HL-60/S4 (cell line): ENCODE measurements around the gene MT1E.

Experiments used
- in situ Hi-C: fragments of 300-500 bp; cut with MboI; formaldehyde crosslinking; loops from 2 replicates; pipeline ENCODE4 v1.14.3; 2022; ENCODE audit warnings: low sequenced_read_pairs

The MT1E gene

GRCh38 chr16:56625140-56625942 lies at the start of gene MT1E:
Gene MT1E, plus strand, starts transcription at chr16:56625781. Its CDS starts 71 bp downstream, at chr16:56625852.
- in situ Hi-C loops = no loop called here

GRCh38 chr16:56576585-56577299 lies 48.8 kb upstream of the MT1E start:
- in situ Hi-C loops = no loop called here

DNA sequence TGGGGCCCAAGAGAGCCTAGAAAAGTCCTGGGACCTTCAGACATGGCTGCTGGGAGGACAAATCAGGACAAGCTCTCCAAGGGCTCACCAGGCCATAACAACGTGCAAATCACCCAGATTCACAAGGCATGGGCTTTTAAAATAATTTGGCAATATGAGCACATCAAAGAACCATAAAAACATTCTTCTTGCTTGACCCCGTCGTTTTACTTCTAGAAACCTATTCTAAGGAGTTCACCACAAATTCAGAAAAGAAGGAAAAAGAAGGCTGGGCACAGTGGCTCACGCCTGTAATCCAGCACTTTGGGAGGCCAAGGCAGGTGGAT lies 48.3 kb upstream of the MT1E start:
- in situ Hi-C loops = no loop called here

- in situ Hi-C loops = loop anchor here (10.0 kb wide), 1 partner anchor 124 kb away; no protein-coding TSS in a partner anchor
These were observed 45.1 kb upstream of the MT1E start for GRCh38 chr16:56580391-56581048.

GRCh38 chr16:56582911-56583310 lies 42.7 kb upstream of the MT1E start:
- in situ Hi-C loops = loop anchor here (10.0 kb wide), 1 partner anchor 122 kb away; no protein-coding TSS in a partner anchor

- in situ Hi-C loops = loop anchor here (10.0 kb wide), 1 partner anchor 121 kb away; no protein-coding TSS in a partner anchor
These were observed 42.0 kb upstream of the MT1E start for GRCh38 chr16:56583351-56584168.

GRCh38 chr16:56584276-56584675 lies 41.3 kb upstream of the MT1E start:
- in situ Hi-C loops = loop anchor here (10.0 kb wide), 1 partner anchor 121 kb away; no protein-coding TSS in a partner anchor

- in situ Hi-C loops = loop anchor here (10.0 kb wide), 1 partner anchor 116 kb away; no protein-coding TSS in a partner anchor
These were observed 36.8 kb upstream of the MT1E start for GRCh38 chr16:56588781-56589140.

DNA sequence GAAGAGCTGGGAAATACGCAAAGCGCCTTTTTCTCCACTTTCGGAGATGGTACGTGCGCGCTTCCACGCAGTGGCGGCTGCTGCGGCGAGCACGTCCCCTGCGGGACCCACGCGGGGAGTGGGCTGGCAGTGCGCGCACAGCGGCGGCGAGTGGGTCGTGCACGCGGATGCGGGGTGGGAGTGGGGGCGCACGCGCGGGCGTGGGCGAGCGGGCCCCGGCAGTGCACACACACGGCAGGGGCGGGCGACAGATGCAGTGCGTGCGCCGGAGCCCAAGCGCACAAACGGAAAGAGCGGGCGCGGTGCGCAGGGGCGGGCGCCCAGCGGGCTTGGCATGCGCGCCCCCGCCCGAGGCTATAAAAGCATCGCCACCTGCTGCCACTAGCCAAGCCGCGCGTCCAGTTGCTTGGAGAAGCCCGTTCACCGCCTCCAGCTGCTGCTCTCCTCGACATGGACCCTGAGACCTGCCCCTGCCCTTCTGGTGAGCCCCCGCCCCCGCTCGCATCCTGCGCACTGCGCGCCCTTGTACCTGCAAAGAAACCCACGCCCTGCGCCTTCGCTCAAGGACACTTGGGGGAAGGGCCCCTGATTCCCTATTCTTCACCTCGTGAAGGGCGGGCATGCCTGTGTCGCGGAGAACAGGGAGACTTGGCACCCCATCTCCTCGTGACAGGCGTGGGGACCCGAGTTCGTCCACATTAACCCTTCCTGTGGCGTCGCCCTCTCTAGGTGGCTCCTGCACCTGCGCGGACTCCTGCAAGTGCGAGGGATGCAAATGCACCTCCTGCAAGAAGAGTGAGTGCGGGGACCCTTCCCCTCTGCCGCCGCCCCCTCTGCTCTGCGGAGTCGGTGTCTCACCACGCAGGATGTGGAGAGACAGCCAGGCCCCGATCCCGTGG lies 36.2 kb upstream of the MT1E start, which contains the start of gene MT3:
MT3 (plus strand) TSS at position 388 of the 899 bp plus-strand sequence; CDS start at position 451, 63 bp downstream.
- in situ Hi-C loops = loop anchor here (10.0 kb wide), 1 partner anchor 115 kb away; no protein-coding TSS in a partner anchor

- in situ Hi-C loops = no loop called here
These were observed 34.1 kb upstream of the MT1E start for GRCh38 chr16:56591377-56592060.

DNA sequence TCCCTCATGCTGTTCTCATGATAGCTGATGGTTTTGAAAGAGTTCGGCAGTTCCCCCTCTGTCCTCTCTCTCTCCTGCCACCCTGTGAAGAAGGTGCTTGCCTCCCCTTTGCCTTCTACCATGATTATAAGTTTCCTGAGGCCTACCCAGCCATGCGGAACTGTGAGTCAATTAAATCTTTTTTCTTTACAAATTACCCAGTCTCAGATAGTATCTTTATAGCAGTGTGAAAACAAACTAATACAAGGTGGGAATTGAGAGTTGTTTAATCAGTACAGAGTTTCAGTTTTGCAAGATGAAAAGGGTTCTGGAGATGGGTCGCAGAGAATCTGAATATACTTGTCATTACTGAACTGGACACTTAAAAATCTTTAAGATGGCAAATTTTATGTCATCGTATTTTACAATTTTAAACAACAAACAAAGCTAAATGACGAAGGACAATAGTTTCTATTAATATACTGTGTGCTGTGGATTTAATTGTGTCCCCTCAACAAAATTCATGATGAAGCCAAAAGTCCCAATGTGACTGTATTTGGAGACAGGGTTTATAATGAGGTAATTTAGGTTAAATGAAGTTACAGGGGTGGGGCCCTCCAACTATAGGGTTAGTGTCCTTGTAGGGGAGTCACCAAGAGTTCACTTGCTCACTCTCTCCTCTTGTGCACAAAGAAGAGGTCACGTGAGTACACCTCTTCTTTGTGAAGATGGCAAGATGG lies 31.8 kb upstream of the MT1E start:
- in situ Hi-C loops = no loop called here

DNA sequence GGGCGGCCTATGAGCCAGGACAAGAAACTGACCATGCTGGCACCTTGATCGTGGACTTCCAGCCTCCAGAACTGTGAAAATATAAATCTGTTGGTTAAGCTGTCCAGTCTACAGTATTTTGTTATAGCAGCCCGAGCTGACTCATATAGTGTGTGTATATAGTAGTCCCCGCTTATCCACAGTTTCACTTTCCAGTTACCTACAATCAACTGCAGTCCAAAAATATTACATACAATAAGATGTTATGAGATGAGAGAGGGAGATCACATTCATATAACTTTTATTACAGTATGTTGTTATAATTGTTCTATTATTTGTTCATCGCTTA lies 31.3 kb upstream of the MT1E start:
- in situ Hi-C loops = no loop called here

DNA sequence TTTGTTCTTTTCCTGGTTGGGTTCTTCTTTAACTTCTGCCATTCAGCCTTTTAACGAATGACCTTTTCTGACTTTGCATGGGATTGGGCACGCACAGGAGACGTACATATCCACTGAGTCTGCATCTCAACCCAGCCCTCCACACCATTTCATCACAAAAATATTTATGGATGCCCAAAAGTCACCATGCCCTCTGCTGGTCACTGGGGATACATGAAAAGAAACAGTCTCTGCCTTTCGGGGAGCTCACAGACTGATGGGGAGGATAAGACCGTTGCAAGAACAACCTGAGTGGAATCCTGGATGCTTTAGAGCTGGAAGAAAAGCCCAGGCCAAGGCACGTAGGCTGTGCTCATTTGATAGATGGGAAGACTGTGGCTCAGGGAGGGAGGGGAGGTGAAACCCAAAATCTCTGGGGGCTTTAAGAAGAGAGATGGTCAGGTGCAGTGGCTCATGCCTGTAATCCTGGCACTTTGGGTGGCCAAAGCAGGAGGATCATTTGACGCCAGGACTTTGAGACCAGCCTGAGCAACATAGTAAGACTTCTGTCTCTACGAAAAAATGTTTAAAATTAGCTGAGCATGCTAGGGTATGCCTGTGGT lies 25.1 kb upstream of the MT1E start:
- in situ Hi-C loops = loop anchor here (10.0 to 25.0 kb wide), 2 partner anchors 84 to 88 kb away; partner anchors contain the start of genes BBS2 and MT1X

GRCh38 chr16:56601325-56601724 lies 24.3 kb upstream of the MT1E start:
- in situ Hi-C loops = loop anchor here (10.0 to 25.0 kb wide), 2 partner anchors 83 to 89 kb away; partner anchors contain the start of genes BBS2 and MT1X

GRCh38 chr16:56603589-56603988 lies 22.0 kb upstream of the MT1E start:
- in situ Hi-C loops = loop anchor here (10.0 to 25.0 kb wide), 2 partner anchors 81 to 91 kb away; partner anchors contain the start of genes BBS2 and MT1X

DNA sequence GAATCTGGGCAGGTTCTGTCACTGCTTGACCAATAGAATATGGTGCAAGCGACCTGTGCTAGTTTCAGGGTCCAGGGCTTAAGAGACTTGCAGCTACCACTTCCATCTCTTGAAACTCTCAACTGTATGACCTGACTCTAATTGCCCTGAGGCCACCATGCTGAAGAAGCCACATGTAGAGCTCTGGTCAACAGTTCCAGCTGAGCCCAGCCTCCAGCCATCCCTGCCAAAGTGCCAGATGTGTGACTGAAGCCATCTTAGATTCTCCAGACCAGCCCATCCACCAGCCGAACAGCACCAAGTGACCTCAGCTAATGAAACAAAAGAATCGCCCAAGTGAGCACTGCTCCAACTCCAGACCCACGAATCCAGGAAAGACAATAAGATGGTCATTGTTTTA lies 20.6 kb upstream of the MT1E start:
- in situ Hi-C loops = loop anchor here (10.0 to 25.0 kb wide), 2 partner anchors 80 to 93 kb away; partner anchors contain the start of genes BBS2 and MT1X

DNA sequence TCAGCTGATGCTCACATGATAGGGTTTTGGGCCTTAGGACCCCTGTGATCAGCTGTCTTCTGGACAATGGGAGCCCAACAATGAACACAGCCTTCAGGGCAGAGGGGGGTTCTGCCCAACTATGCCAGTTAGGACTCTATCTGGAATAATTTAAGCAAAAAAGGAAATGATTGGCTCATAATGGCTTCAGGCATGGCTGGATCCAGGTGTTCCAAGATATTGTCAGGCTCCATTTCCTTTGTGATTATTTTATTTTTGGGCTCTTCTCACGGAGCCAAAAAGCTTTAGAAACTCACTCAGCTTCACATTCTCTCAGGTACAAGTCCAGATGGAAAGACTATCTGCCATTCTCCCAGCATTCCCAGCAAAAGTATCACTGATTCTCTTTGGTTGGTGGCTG lies 20.1 kb upstream of the MT1E start:
- in situ Hi-C loops = loop anchor here (10.0 to 25.0 kb wide), 2 partner anchors 79 to 93 kb away; partner anchors contain the start of genes BBS2 and MT1X
